Parathyroid adenoma (tissue), 2 donors: ENCODE data around the gene ATP5MC2.

Experiments used
- H2AFZ ChIP-seq: fragments of 300-600 bp; sonication (generic); one replicate; pipeline ENCODE4 v1.7.0; 2017; ENCODE audit warnings: antibody characterized with exemption, mild to moderate bottlenecking
- H3K27ac ChIP-seq: fragments of 300-600 bp; sonication (generic); one replicate; pipeline ENCODE4 v1.7.0; 2017
- H3K27me3 ChIP-seq: fragments of 300-600 bp; sonication (generic); one replicate; pipeline ENCODE4 v1.7.0; 2017; ENCODE audit warnings: low read length; ENCODE audit not compliant: control insufficient read depth, insufficient read depth
- H3K36me3 ChIP-seq: fragments of 300-600 bp; sonication (generic); one replicate; pipeline ENCODE4 v1.7.0; 2017; ENCODE audit warnings: low read length; ENCODE audit not compliant: control insufficient read depth, insufficient read depth
- H3K4me1 ChIP-seq: fragments of 300-600 bp; sonication (generic); one replicate; pipeline ENCODE4 v1.7.0; 2017; ENCODE audit warnings: control low read depth
- H3K4me2 ChIP-seq: fragments of 300-600 bp; sonication (generic); one replicate; pipeline ENCODE4 v1.7.0; 2017; ENCODE audit warnings: low read length
- H3K4me3 ChIP-seq: fragments of 300-600 bp; sonication (generic); one replicate; pipeline ENCODE4 v1.7.0; 2017; ENCODE audit warnings: low read depth, low read length
- H3K79me2 ChIP-seq: fragments of 300-600 bp; sonication (generic); one replicate; pipeline ENCODE4 v1.7.0; 2017; ENCODE audit warnings: control low read depth
- H3K9ac ChIP-seq: fragments of 300-600 bp; sonication (generic); one replicate; pipeline ENCODE4 v1.7.0; 2017; ENCODE audit warnings: mild to moderate bottlenecking
- H3K9me3 ChIP-seq: fragments of 300-600 bp; sonication (generic); one replicate; pipeline ENCODE4 v1.7.0; 2017; ENCODE audit warnings: low read length; ENCODE audit not compliant: control insufficient read depth
- CTCF ChIP-seq: fragments of 300-600 bp; sonication (generic); IDR thresholded peaks from one replicate; pipeline ENCODE4 v1.7.0; 2017; ENCODE audit warnings: antibody characterized with exemption, mild to moderate bottlenecking
- donor health status: primary hyperparathyroidism.

Gene ATP5MC2

DNA sequence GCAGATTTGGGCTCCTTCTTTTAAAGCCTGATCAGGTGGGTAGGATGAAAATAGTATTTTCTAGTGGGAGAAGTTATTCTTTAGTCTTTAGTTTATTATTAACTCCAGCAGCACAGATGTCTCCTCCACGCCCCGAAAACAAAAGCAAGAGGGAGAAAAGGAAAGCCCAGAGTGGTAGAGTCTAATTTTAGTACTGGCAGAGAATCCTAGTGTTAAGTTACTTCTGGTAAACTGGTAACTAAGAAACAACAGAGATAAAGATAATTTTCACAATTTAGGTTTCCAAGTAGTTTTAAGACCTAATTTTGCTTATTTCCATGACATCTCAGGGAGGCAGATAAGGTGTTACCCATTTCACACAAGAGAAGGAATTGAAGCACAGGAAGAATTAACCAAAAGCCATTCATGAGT, 16.3 kb downstream of the ATP5MC2 start:
- Histone ChIP-seq H3K27me3 (no peaks in the 10 kb centered on the region), H3K9ac (no peak overlapping the region), H3K9me3 (no peaks in the 10 kb centered on the region), H3K36me3 (no peaks in the 10 kb centered on the region), H3K4me3 (no peak overlapping the region), H3K4me2 (peak overlapping the region; percentile 44), H2AFZ (no peak overlapping the region), H3K79me2 (no peaks in the 10 kb centered on the region), H3K27ac (peak overlapping the region; percentile 62), H3K4me1 (no peaks in the 10 kb centered on the region)
- TF ChIP-seq CTCF, result no peak

- H3K4me2 ChIP-seq, result peak overlapping the region; percentile 44
- H3K27me3 ChIP-seq, result no peaks in the 10 kb centered on the region
- no peaks in the 10 kb centered on the region for H3K36me3 ChIP-seq
- no peak for TF ChIP-seq CTCF
- H3K27ac ChIP-seq, result peak overlapping the region; percentile 62
- H3K4me1 ChIP-seq, result no peaks in the 10 kb centered on the region
- no peak overlapping the region for H3K4me3 ChIP-seq
- no peaks in the 10 kb centered on the region for H3K9me3 ChIP-seq
- no peak overlapping the region for H2AFZ ChIP-seq
- H3K9ac ChIP-seq, result no peak overlapping the region
- H3K79me2 ChIP-seq, result no peaks in the 10 kb centered on the region
Observed at GRCh38 chr12:53659011-53659551, 16.8 kb downstream of the ATP5MC2 start.

DNA sequence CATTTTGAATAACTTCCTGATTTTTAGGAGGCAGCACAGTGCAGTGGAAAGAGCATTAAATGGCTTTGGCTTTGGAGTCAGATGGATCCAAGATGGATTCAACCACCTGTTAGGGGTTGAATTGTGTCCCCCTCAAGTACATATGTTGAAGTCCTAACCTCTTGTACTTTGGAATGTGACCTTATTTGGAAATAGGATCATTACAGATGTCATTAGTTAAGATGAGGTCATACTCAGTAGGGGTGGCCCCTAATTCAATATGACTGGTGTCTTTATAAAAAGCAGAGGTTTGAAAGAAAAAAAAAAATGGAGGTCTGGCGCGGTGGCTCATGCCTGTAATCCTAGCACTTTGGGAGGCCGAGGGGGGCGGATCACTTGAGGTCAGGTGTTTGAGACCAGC, 18.8 kb downstream of the ATP5MC2 start:
- H3K79me2 ChIP-seq, result no peaks in the 10 kb centered on the region
- H2AFZ ChIP-seq, result no peak overlapping the region
- no peaks in the 10 kb centered on the region for H3K9me3 ChIP-seq
- H3K36me3 ChIP-seq, result no peaks in the 10 kb centered on the region
- no peak overlapping the region for H3K9ac ChIP-seq
- TF ChIP-seq CTCF, result no peak
- no peaks in the 10 kb centered on the region for H3K27me3 ChIP-seq
- H3K4me3 ChIP-seq, result no peak overlapping the region
- no peak overlapping the region for H3K4me2 ChIP-seq
- H3K4me1 ChIP-seq, result no peaks in the 10 kb centered on the region
- H3K27ac ChIP-seq, result no peak overlapping the region

DNA sequence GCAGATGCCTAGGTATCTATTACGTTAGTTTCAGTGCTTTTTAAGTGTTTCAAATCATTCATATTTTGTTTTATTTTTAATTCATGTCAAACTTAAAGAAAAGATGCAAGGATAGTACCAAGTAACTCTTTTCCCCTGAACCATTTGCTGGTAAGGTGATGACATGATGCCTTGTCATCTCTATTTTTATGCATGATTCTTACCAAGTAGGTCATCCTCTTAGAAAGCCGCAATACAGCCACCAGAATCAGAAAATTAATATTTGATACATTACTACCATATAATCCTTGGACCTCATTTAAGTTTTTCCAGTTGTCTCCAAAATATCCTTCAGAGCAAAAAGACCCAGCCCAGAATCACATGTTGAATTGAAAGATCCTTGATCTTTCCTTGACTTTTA, 22.3 kb downstream of the ATP5MC2 start:
- no peaks in the 10 kb centered on the region for H3K27me3 ChIP-seq
- no peaks in the 10 kb centered on the region for H3K4me1 ChIP-seq
- TF ChIP-seq CTCF, result no peak
- no peak overlapping the region for H2AFZ ChIP-seq
- no peak overlapping the region for H3K4me3 ChIP-seq
- H3K4me2 ChIP-seq, result no peak overlapping the region
- H3K9ac ChIP-seq, result no peak overlapping the region
- no peaks in the 10 kb centered on the region for H3K79me2 ChIP-seq
- H3K27ac ChIP-seq, result no peak overlapping the region
- H3K9me3 ChIP-seq, result no peaks in the 10 kb centered on the region
- H3K36me3 ChIP-seq, result no peaks in the 10 kb centered on the region

DNA sequence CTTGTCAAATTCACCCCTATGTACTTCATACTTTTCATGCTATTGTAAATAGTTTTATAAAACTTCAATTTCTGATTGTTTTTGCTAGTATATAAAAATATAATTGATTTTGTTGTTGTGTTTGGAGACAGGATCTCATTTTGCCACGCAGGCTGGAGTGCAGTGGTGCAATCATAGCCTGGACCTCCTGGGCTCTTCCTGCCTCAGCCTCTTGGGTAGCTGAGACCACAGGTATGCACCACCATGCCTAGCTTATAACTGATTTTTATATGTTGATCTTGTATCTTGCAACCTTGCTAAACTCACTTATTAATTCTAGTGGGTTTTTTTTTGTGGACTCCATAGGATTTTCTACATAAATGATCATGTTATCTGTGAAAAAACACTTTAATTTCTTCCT, 23.5 kb downstream of the ATP5MC2 start:
- TF ChIP-seq CTCF, result no peak
- Histone ChIP-seq H3K4me3 (no peak overlapping the region), H3K4me1 (no peaks in the 10 kb centered on the region), H3K79me2 (no peaks in the 10 kb centered on the region), H3K9ac (no peak overlapping the region), H3K4me2 (no peak overlapping the region), H3K36me3 (no peaks in the 10 kb centered on the region), H3K27me3 (no peaks in the 10 kb centered on the region), H3K9me3 (no peaks in the 10 kb centered on the region), H3K27ac (no peak overlapping the region), H2AFZ (no peak overlapping the region)
